ENCODE measurements around the gene NOS1AP.

DNA sequence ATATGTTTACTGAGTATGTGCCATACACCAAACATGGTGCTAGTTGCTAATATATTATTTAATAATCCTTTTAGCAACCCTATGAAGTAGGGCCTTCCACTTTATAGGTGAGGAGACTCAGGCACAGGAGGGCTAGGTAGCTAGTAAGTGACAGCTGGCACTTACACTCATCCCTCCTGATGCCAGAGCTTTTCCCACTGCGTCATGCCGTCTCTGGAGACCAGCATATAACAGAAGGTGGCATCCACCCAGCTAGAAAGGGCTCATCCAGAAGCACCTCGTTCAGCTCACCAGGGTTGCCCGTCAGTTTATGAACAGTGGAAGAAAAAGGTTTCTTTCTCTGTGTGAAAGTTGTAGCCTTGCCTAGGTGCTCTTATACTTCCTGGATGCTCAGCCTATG lies 108.9 kb downstream of the NOS1AP start:
- TF ChIP-seq ZNF416 (CRISPR knock-in tag; IDR thresholded peaks at IDR 0.05) (no peak), RELA (CRISPR knock-in tag; IDR thresholded peaks at IDR 0.05; ENCODE audit: borderline replicate concordance) (no peak), NFYB (CRISPR knock-in tag; conservative IDR thresholded peaks at IDR 0.05; ENCODE audit: low read depth) (no peak), ZNF232 (CRISPR knock-in tag; IDR thresholded peaks at IDR 0.05) (no peak), TCF7 (CRISPR knock-in tag; IDR thresholded peaks at IDR 0.05; ENCODE audit: low read depth) (no peak)
- TF ChIP-seq, protein P1, sequence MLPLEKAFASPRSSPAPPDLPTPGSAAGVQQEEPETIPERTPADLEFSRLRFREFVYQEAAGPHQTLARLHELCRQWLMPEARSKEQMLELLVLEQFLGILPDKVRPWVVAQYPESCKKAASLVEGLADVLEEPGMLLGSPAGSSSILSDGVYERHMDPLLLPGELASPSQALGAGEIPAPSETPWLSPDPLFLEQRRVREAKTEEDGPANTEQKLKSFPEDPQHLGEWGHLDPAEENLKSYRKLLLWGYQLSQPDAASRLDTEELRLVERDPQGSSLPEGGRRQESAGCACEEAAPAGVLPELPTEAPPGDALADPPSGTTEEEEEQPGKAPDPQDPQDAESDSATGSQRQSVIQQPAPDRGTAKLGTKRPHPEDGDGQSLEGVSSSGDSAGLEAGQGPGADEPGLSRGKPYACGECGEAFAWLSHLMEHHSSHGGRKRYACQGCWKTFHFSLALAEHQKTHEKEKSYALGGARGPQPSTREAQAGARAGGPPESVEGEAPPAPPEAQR (CRISPR knock-in tag; IDR thresholded peaks at IDR 0.05) = no peak
- TF ChIP-seq, protein P2, sequence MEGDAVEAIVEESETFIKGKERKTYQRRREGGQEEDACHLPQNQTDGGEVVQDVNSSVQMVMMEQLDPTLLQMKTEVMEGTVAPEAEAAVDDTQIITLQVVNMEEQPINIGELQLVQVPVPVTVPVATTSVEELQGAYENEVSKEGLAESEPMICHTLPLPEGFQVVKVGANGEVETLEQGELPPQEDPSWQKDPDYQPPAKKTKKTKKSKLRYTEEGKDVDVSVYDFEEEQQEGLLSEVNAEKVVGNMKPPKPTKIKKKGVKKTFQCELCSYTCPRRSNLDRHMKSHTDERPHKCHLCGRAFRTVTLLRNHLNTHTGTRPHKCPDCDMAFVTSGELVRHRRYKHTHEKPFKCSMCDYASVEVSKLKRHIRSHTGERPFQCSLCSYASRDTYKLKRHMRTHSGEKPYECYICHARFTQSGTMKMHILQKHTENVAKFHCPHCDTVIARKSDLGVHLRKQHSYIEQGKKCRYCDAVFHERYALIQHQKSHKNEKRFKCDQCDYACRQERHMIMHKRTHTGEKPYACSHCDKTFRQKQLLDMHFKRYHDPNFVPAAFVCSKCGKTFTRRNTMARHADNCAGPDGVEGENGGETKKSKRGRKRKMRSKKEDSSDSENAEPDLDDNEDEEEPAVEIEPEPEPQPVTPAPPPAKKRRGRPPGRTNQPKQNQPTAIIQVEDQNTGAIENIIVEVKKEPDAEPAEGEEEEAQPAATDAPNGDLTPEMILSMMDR (IDR thresholded peaks at IDR 0.05) = no peak
- TF ChIP-seq, protein P3, sequence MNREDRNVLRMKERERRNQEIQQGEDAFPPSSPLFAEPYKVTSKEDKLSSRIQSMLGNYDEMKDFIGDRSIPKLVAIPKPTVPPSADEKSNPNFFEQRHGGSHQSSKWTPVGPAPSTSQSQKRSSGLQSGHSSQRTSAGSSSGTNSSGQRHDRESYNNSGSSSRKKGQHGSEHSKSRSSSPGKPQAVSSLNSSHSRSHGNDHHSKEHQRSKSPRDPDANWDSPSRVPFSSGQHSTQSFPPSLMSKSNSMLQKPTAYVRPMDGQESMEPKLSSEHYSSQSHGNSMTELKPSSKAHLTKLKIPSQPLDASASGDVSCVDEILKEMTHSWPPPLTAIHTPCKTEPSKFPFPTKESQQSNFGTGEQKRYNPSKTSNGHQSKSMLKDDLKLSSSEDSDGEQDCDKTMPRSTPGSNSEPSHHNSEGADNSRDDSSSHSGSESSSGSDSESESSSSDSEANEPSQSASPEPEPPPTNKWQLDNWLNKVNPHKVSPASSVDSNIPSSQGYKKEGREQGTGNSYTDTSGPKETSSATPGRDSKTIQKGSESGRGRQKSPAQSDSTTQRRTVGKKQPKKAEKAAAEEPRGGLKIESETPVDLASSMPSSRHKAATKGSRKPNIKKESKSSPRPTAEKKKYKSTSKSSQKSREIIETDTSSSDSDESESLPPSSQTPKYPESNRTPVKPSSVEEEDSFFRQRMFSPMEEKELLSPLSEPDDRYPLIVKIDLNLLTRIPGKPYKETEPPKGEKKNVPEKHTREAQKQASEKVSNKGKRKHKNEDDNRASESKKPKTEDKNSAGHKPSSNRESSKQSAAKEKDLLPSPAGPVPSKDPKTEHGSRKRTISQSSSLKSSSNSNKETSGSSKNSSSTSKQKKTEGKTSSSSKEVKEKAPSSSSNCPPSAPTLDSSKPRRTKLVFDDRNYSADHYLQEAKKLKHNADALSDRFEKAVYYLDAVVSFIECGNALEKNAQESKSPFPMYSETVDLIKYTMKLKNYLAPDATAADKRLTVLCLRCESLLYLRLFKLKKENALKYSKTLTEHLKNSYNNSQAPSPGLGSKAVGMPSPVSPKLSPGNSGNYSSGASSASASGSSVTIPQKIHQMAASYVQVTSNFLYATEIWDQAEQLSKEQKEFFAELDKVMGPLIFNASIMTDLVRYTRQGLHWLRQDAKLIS (CRISPR knock-in tag; IDR thresholded peaks at IDR 0.05; ENCODE audit: borderline replicate concordance) = no peak
- TF ChIP-seq, protein P4, sequence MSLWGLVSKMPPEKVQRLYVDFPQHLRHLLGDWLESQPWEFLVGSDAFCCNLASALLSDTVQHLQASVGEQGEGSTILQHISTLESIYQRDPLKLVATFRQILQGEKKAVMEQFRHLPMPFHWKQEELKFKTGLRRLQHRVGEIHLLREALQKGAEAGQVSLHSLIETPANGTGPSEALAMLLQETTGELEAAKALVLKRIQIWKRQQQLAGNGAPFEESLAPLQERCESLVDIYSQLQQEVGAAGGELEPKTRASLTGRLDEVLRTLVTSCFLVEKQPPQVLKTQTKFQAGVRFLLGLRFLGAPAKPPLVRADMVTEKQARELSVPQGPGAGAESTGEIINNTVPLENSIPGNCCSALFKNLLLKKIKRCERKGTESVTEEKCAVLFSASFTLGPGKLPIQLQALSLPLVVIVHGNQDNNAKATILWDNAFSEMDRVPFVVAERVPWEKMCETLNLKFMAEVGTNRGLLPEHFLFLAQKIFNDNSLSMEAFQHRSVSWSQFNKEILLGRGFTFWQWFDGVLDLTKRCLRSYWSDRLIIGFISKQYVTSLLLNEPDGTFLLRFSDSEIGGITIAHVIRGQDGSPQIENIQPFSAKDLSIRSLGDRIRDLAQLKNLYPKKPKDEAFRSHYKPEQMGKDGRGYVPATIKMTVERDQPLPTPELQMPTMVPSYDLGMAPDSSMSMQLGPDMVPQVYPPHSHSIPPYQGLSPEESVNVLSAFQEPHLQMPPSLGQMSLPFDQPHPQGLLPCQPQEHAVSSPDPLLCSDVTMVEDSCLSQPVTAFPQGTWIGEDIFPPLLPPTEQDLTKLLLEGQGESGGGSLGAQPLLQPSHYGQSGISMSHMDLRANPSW (CRISPR knock-in tag; conservative IDR thresholded peaks at IDR 0.05; ENCODE audit: low read depth) = no peak

All from WTC11 (cell line).